ENCODE measurements around the gene KCNJ1.

The KCNJ1 gene

DNA sequence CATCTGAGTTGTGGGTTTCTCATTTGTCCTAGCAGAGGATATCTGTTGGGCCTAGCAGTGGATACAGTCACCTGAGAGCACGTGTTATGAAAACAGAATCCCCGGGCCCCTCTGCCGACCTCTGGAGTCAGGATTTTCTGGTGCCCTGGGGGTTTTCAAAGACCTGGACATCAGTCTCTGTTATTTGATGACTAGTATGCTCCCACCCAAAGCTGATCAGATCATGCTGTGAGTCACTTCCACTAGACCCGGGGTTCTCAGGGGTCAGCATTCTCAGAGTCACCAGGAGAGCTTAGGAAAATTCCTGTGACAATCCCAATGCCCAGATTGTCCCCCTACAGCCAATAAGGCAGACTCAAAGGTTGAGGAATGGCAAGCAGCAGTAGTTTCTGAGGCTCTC is 38.7 kb downstream of the KCNJ1 start:
- DNase-seq (ENCODE audit: extremely low read depth, insufficient read length) = no peak
- Histone ChIP-seq H3K4me3 (replicated peaks; ENCODE audit: low read depth, low read length) (no peak overlapping the region), H3K27me3 (replicated peaks; ENCODE audit: control insufficient read depth, insufficient read depth, low read length) (no peaks in the 10 kb centered on the region), H3K36me3 (ENCODE audit: control insufficient read depth, insufficient read depth, low read length) (no peaks in the 10 kb centered on the region; the same call in 1 of the 2 replicates)
- TF ChIP-seq, protein P1, sequence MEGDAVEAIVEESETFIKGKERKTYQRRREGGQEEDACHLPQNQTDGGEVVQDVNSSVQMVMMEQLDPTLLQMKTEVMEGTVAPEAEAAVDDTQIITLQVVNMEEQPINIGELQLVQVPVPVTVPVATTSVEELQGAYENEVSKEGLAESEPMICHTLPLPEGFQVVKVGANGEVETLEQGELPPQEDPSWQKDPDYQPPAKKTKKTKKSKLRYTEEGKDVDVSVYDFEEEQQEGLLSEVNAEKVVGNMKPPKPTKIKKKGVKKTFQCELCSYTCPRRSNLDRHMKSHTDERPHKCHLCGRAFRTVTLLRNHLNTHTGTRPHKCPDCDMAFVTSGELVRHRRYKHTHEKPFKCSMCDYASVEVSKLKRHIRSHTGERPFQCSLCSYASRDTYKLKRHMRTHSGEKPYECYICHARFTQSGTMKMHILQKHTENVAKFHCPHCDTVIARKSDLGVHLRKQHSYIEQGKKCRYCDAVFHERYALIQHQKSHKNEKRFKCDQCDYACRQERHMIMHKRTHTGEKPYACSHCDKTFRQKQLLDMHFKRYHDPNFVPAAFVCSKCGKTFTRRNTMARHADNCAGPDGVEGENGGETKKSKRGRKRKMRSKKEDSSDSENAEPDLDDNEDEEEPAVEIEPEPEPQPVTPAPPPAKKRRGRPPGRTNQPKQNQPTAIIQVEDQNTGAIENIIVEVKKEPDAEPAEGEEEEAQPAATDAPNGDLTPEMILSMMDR (IDR thresholded peaks at IDR 0.05; ENCODE audit: insufficient read depth, low read length, poor library complexity, severe bottlenecking) = no peak

DNA sequence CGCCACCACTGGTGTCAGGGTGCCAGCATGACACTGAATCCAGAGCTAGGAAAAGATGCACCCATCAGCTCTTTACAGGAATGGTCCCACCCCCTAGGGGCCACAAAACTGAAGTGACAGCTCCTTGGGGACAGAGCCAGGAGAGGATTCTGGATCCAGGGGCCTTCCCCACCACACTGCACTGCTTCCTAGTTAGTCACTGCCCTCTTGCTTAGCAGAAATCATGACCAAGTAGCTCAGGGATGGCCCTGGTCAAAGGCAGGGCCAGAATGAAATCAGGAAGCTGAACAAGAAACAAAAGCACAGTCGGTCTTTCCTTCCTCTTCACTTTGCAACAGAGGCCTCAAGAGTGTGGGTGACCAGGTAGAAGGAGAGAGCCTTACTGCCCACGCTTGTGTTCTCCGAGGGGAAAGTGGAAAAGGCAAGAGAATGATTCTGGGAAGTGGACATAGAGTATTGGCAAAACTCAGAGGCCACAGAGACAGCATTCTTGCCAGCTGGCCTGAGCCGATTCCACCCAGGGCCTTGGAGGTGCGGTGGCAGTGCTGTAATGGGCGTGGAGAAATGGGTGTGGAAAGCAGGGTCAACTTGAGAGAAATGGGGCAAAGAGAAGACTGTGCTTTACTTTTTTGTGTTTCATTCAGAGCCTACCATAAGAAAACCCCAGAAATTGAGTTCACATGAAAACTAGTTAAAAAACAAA is 39.8 kb downstream of the KCNJ1 start:
- TF ChIP-seq, protein P1 (IDR thresholded peaks at IDR 0.05; ENCODE audit: insufficient read depth, low read length, poor library complexity, severe bottlenecking) = no peak
- no peak overlapping the region for H3K4me3 ChIP-seq (replicated peaks; ENCODE audit: low read depth, low read length)
- no peak for DNase-seq (ENCODE audit: extremely low read depth, insufficient read length)
- H3K27me3 ChIP-seq (replicated peaks; ENCODE audit: control insufficient read depth, insufficient read depth, low read length) = no peaks in the 10 kb centered on the region
- no peaks in the 10 kb centered on the region; the same call in 1 of the 2 replicates for H3K36me3 ChIP-seq (ENCODE audit: control insufficient read depth, insufficient read depth, low read length)

DNA sequence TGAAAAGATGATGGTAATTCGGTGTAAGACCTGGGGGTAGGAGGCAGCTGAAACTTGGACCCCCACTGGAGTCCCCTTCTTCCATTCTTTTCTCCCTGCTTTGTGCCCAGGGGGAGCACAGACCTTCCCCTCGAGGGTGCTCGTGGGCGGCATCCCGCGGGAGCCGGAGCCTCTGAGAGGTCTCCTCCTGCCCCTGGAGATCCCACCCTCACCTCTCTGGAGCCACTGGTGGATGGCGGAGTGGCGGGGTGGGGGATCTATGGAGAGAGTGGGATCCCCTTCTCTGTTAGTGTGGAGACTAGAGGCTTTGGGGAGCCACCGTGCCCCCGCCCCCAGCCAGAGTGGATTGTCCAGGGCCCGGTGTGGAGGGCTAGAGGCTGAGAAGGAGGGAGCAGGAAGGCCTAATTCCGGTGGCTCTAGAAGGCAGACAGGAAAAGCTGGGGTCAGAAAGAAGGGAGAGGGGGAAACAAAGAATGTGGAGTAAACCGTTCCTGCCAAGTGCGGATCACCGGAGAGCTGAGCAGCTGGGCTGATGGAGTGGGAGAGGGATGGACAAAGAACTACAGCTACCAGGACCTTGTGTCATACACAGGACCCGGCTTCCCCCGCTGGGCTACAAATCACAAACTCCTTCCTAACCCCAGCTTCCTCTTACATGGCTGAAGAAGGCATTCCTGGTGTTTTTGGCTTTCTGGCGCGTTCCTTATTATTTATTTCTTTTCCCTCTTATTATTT is 41.9 kb downstream of the KCNJ1 start:
- no peak overlapping the region for H3K4me3 ChIP-seq (replicated peaks; ENCODE audit: low read depth, low read length)
- no peak for DNase-seq (ENCODE audit: extremely low read depth, insufficient read length)

DNA sequence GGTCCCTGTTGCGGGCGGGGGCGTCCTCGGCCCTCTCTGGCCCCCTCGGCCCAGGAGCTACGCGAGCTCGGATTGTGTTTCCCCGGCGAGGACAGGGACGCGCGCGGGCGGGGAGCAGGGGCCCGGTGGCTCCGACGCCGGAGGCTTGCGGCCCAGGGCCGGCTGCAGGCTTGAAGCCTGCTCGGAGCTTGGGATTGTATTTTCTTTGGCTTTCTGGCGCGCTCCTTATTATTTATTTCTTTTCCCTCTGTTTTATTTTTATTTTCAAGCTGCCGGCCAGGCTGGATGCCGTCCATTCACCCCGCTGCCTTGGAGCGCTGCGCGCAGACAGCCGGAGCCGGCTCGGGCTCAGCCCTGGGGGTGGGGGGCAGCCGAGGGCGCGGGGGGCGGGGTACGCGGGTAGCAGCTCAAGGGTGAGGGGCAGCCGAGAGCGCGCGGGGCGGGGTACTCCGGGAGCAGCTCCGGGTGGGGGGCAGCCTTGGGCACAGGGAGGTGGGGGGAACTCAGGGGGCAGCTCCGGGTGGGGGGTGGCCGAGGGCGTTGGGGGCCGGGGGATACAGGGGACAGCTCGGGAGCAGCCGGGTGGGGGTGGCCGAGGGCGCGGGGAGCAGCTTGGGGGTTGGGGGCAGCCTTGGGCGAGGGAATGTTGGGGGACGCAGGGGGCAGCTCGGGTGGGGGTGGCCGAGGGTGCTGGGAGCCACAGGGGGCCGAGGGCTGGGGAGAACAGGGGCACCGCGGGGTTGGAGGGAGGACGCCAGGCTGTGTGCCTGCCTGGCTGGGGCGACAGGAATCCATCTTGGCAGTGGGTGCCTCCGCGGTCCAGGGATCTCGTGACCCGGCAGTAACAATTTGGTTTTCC is 42.7 kb downstream of the KCNJ1 start:
- DNase-seq (ENCODE audit: extremely low read depth, insufficient read length) = no peak
- TF ChIP-seq, protein P1 (IDR thresholded peaks at IDR 0.05; ENCODE audit: insufficient read depth, low read length, poor library complexity, severe bottlenecking) = no peak
- H3K36me3 ChIP-seq (ENCODE audit: control insufficient read depth, insufficient read depth, low read length) = no peaks in the 10 kb centered on the region; the same call in 1 of the 2 replicates
- no peaks in the 10 kb centered on the region for H3K27me3 ChIP-seq (replicated peaks; ENCODE audit: control insufficient read depth, insufficient read depth, low read length)
- H3K4me3 ChIP-seq (replicated peaks; ENCODE audit: low read depth, low read length) = no peak overlapping the region

More for the DNA sequence above, 41.9 kb downstream of the KCNJ1 start:
- Histone ChIP-seq H3K27me3 (replicated peaks; ENCODE audit: control insufficient read depth, insufficient read depth, low read length) (no peaks in the 10 kb centered on the region), H3K36me3 (ENCODE audit: control insufficient read depth, insufficient read depth, low read length) (no peaks in the 10 kb centered on the region; the same call in 1 of the 2 replicates)
- TF ChIP-seq, protein P1 (IDR thresholded peaks at IDR 0.05; ENCODE audit: insufficient read depth, low read length, poor library complexity, severe bottlenecking) = no peak

DNA sequence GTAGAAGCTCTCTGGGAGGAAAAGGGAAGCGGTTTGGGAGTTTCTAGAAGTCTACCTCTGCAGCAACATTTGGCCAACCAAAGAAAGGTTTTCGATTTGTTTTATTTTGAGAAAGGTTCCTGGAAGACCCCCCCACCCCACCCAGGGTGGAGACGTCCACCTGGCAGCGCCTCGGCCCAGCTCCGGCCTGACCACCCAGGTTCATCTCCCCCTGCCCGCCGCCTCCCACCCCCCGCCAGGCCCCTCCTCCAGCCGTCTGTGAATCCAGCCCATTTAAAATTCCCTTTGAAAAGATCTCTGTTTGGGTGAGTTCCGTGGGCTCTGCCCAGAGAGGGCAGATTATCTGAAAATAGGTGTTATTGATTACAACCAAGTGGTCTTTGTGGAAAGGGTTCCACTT is 43.3 kb downstream of the KCNJ1 start:
- DNase-seq (ENCODE audit: extremely low read depth, insufficient read length) = no peak
- no peaks in the 10 kb centered on the region; the same call in 1 of the 2 replicates for H3K36me3 ChIP-seq (ENCODE audit: control insufficient read depth, insufficient read depth, low read length)
- TF ChIP-seq, protein P1 (IDR thresholded peaks at IDR 0.05; ENCODE audit: insufficient read depth, low read length, poor library complexity, severe bottlenecking) = no peak
- no peaks in the 10 kb centered on the region for H3K27me3 ChIP-seq (replicated peaks; ENCODE audit: control insufficient read depth, insufficient read depth, low read length)
- no peak overlapping the region for H3K4me3 ChIP-seq (replicated peaks; ENCODE audit: low read depth, low read length)
